ENCODE data around the gene RND3. TPM values are rescaled to one million over a fixed set of nuclear protein-coding genes. Genes with fewer than 3 reads are reported as not detected.

Gene RND3
- total and polyA plus RNA-seq, 9 of the 15 experiments (the other 6 are each of a cell fraction or from before 2014, with no cell fraction given), result 0.22 to 0.64 (median 0.29) TPM; not detected in 4

GRCh38 chr2:150517951-150518680, 30.6 kb upstream of the RND3 start:
- CTCF ChIA-PET (ENCODE audit: low intra/inter-chr PET ratio), result no interaction called here
- FAIRE-seq, result no peak

More at GRCh38 chr2:150517951-150518680, 30.6 kb upstream of the RND3 start:
- Histone ChIP-seq H3K27me3 (ENCODE audit: control insufficient read depth in 2 of 2, insufficient read depth in 2 of 2, low read length in 2 of 2) (no peaks in the 10 kb centered on the region), H3K4me2 (ENCODE audit: insufficient read depth, low read length) (no peak overlapping the region), H3K4me3 (no peak overlapping the region), H2AFZ (ENCODE audit: low read depth, low read length) (no peak overlapping the region), H3K79me2 (ENCODE audit: control insufficient read depth, insufficient read depth, low read length) (no peaks in the 10 kb centered on the region), H3K9me3 (replicated peaks; ENCODE audit: control insufficient read depth, insufficient read depth, low read depth, low read length) (no peaks in the 10 kb centered on the region), H3K27ac (ENCODE audit: extremely low read depth, low read depth, low read length) (no peak overlapping the region), H3K36me3 (ENCODE audit: control insufficient read depth, insufficient read depth, low read length) (no peaks in the 10 kb centered on the region), H3K4me1 (replicated peaks in 1 of 2; ENCODE audit: control insufficient read depth in 2 of 2, insufficient read depth in 2 of 2, low read length in 2 of 2) (no peaks in the 10 kb centered on the region), H4K20me1 (replicated peaks; ENCODE audit: control insufficient read depth, insufficient read depth, low read length) (no peaks in the 10 kb centered on the region), H3K9ac (ENCODE audit: insufficient read depth in 1 of 2, low read depth in 2 of 2, low read length in 2 of 2) (no peak overlapping the region), H3K9me1 (ENCODE audit: control insufficient read depth, insufficient read depth, low read length) (no peaks in the 10 kb centered on the region)
- WGBS (ENCODE audit: insufficient coverage, low coverage, missing lambda C conversion rate), result under 1% methylated on average over 5 of the region's 5 CpGs
- DNase-seq (ENCODE audit: extremely low read depth in 1 of 4, low spot score in 3 of 4) (no peak), ATAC-seq (no peak)
- in situ Hi-C loops (cut with MboI), result no loop called here
- intact Hi-C loops (cut with micrococcal nuclease), result no loop called here
- no TSS peak for BruUV-seq (replicated peaks)
- TF ChIP-seq ZBTB17 (CRISPR knock-in tag; IDR thresholded peaks at IDR 0.05) (no peak), ZNF785 (CRISPR knock-in tag; IDR thresholded peaks at IDR 0.05) (no peak), ZNF561 (CRISPR knock-in tag; conservative IDR thresholded peaks at IDR 0.05) (no peak), SAP30 (IDR thresholded peaks at IDR 0.05; ENCODE audit: borderline replicate concordance, insufficient read depth, low read depth, low read length, poor library complexity, severe bottlenecking) (no peak), CTCFL (IDR thresholded peaks at IDR 0.05; ENCODE audit: borderline replicate concordance, insufficient read depth, low read depth, low read length, poor library complexity, severe bottlenecking) (no peak), MAFG (tag; conservative IDR thresholded peaks at IDR 0.05) (no peak), DNMT1 (IDR thresholded peaks at IDR 0.05) (no peak), ZFP91 (CRISPR knock-in tag; IDR thresholded peaks at IDR 0.05) (no peak), CBFA2T2 (conservative IDR thresholded peaks at IDR 0.05) (no peak), KLF16 (IDR thresholded peaks at IDR 0.05) (no peak)
- TF ChIP-seq, protein P1, sequence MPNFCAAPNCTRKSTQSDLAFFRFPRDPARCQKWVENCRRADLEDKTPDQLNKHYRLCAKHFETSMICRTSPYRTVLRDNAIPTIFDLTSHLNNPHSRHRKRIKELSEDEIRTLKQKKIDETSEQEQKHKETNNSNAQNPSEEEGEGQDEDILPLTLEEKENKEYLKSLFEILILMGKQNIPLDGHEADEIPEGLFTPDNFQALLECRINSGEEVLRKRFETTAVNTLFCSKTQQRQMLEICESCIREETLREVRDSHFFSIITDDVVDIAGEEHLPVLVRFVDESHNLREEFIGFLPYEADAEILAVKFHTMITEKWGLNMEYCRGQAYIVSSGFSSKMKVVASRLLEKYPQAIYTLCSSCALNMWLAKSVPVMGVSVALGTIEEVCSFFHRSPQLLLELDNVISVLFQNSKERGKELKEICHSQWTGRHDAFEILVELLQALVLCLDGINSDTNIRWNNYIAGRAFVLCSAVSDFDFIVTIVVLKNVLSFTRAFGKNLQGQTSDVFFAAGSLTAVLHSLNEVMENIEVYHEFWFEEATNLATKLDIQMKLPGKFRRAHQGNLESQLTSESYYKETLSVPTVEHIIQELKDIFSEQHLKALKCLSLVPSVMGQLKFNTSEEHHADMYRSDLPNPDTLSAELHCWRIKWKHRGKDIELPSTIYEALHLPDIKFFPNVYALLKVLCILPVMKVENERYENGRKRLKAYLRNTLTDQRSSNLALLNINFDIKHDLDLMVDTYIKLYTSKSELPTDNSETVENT (CRISPR knock-in tag; IDR thresholded peaks at IDR 0.05), result no peak
- TF ChIP-seq, protein P2, sequence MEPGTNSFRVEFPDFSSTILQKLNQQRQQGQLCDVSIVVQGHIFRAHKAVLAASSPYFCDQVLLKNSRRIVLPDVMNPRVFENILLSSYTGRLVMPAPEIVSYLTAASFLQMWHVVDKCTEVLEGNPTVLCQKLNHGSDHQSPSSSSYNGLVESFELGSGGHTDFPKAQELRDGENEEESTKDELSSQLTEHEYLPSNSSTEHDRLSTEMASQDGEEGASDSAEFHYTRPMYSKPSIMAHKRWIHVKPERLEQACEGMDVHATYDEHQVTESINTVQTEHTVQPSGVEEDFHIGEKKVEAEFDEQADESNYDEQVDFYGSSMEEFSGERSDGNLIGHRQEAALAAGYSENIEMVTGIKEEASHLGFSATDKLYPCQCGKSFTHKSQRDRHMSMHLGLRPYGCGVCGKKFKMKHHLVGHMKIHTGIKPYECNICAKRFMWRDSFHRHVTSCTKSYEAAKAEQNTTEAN (CRISPR knock-in tag; IDR thresholded peaks at IDR 0.05), result no peak
- POLR2A ChIA-PET, result interaction anchor here (0.5 kb wide), 1 partner anchor 884 kb away, joined by 3 read pairs; no protein-coding TSS in a partner anchor
